Epithelial cell of umbilical artery (primary cell): ENCODE measurements around the gene NOP10. TPM values are rescaled to one million over a fixed set of nuclear protein-coding genes. Genes with fewer than 3 reads are reported as not detected.

ENCODE experiments used
- total RNA-seq: library from RNA; depleted of rRNA; stranded (reverse); fragments of >200 nt; gene quantifications from 2 replicates; pipeline ENCODE4 v1.2.3, GENCODE V29; 2014

The NOP10 gene
- total RNA-seq: 154 and 299 TPM in 2 replicates

GRCh38 chr15:34342737-34343575, at the start of gene NOP10, which contains the start of gene NUTM1:
Gene NOP10, minus strand, starts transcription at chr15:34343136. Its CDS starts 63 bp downstream, at chr15:34343073.
Gene NUTM1, plus strand, starts transcription at chr15:34343315. Its CDS starts 382 bp downstream, at chr15:34343697.

DNA sequence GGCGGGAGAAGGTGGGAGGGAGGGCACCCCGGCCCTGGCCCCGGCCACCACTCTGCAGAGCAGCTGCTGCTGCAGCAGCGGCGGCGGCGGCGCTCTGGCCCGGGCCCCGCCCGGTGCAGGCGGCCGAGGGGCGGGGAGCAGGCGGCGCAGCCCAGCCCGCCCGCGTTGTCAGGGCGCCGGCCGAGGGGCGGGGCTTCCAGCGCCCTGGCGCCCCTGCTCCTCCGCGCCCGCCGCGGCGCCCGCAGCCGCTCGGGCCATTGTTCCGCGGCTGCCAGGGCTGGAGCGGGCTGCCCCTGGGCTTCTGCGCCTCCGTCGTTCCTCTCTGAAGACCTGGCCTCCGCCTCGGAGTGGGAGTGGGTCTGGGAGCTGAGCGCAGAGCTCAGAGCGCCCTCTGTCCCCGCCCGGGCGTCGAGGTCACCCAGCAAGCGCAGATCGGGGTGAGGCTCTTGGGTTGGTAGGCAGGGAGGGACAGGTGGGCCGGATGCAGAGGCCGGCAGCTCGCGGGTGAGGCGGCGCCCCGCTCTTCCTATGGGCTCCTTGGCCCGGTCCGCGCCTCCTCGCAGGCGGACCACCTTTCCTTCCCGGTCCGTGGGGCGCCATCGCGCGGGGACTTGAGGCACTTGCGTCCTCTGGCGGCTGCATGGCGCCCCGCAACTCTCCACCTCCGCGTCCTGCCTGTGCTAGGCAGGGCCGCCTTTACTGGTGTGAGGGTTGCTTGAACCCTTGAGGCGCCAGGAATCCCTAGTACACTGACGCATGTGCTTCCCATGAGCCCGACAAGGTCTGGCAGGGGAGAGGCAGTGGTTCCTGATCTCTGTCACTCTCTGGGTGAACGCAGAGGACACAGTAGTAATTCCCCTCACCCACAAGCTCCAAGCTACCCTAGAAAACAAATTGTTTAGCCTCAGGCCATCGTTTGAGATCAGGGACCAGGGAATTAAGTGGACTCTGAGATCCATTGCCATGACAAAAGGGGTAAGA, 24.5 kb upstream of the NOP10 start, which contains the start of gene LPCAT4:
TSS of gene LPCAT4 (minus strand) at position 96 of the 981 bp plus-strand sequence. CDS start 96 bp downstream, outside the sequence.

GRCh38 chr15:34337557-34338306, 5.2 kb downstream of the NOP10 start, which contains the start of gene SLC12A6:
Gene SLC12A6, minus strand, starts transcription at chr15:34337781. Its CDS starts 1,101 bp downstream, at chr15:34336680.

Other genes with a start within 250 kb of the NOP10 start
- gene EMC7, start 241.3 kb downstream of the NOP10 start, total RNA-seq: 39.3 and 50.8 TPM in 2 replicates
- gene PGBD4, start 241.1 kb downstream of the NOP10 start, total RNA-seq: 0.65 and 1.4 TPM in 2 replicates
- gene KATNBL1, start 133.0 kb downstream of the NOP10 start, total RNA-seq: 58.5 and 82.2 TPM in 2 replicates
- 249 and 283 TPM in 2 replicates for gene EMC4, start 118.1 kb downstream of the NOP10 start, total RNA-seq
- gene SLC12A6, start 5.4 kb downstream of the NOP10 start, total RNA-seq: 14.3 TPM in 2 replicates
- not detected in 2 replicates for gene NUTM1, start 179 bp upstream of the NOP10 start, total RNA-seq
- 5.2 and 10.8 TPM in 2 replicates for gene LPCAT4, start 24.1 kb upstream of the NOP10 start, total RNA-seq
- gene GOLGA8A, start 94.7 kb upstream of the NOP10 start, total RNA-seq: 10.7 and 18.1 TPM in 2 replicates
- 13.0 and 20.7 TPM in 2 replicates for gene GOLGA8B, start 240.5 kb upstream of the NOP10 start, total RNA-seq